KMS-11 (cell line): ENCODE results near the gene DAAM2.

Experiments used
- H2AFZ ChIP-seq: fragments of 200-600 bp; sonication (generic); 2 replicates; pipeline ENCODE4 v1.6.1; 2016; ENCODE audit warnings: antibody characterized with exemption, mixed run types, low read depth
- H3K27ac ChIP-seq: fragments of 200-600 bp; sonication (generic); 2 replicates; pipeline ENCODE4 v1.6.1; 2016; ENCODE audit warnings: mild to moderate bottlenecking, mixed run types
- H3K27me3 ChIP-seq: fragments of 200-600 bp; sonication (generic); 2 replicates; pipeline ENCODE4 v1.6.1; 2017; ENCODE audit warnings: mild to moderate bottlenecking, low read depth, mixed run types, moderate library complexity; ENCODE audit not compliant: insufficient read depth
- H3K36me3 ChIP-seq: fragments of 200-600 bp; sonication (generic); 2 replicates; pipeline ENCODE4 v1.6.1; 2017; ENCODE audit warnings: mild to moderate bottlenecking, mixed run types; ENCODE audit not compliant: insufficient read depth
- H3K4me1 ChIP-seq: fragments of 200-600 bp; sonication (generic); 2 replicates; pipeline ENCODE4 v1.6.1; 2016; ENCODE audit warnings: mild to moderate bottlenecking, low read depth, mixed run types; ENCODE audit not compliant: poor library complexity, severe bottlenecking
- H3K4me2 ChIP-seq: fragments of 200-600 bp; sonication (generic); 2 replicates; pipeline ENCODE4 v1.7.0; 2016; ENCODE audit warnings: mild to moderate bottlenecking, mixed run types
- H3K4me3 ChIP-seq: fragments of 200-600 bp; sonication (generic); IDR thresholded peaks from 2 replicates; pipeline ENCODE4 v1.6.1; 2017; ENCODE audit warnings: low read depth, low read length, mixed read lengths; ENCODE audit not compliant: insufficient read depth
- H3K79me2 ChIP-seq: fragments of 200-600 bp; sonication (generic); 2 replicates; pipeline ENCODE4 v1.6.1; 2016; ENCODE audit warnings: low read depth, mixed run types; ENCODE audit not compliant: insufficient read depth
- H3K9ac ChIP-seq: fragments of 200-600 bp; sonication (generic); 2 replicates; pipeline ENCODE4 v1.6.1; 2016; ENCODE audit warnings: mild to moderate bottlenecking, mixed run types
- H4K20me1 ChIP-seq: fragments of 200-600 bp; sonication (generic); 2 replicates; pipeline ENCODE4 v1.6.1; 2016; ENCODE audit warnings: mild to moderate bottlenecking, mixed run types; ENCODE audit not compliant: insufficient read depth
- CTCF ChIP-seq: fragments of 200-600 bp; sonication (generic); conservative IDR thresholded peaks from 2 replicates; pipeline ENCODE4 v1.6.1; 2017; ENCODE audit warnings: low read depth, mild to moderate bottlenecking, antibody characterized with exemption, low read length, moderate library complexity, mixed read lengths

DAAM2 gene

GRCh38 chr6:39808346-39808745 lies 16.2 kb downstream of the DAAM2 start:
- H3K27ac ChIP-seq: no peak overlapping the region
- H3K9ac ChIP-seq: no peak overlapping the region
- H4K20me1 ChIP-seq: no peaks in the 10 kb centered on the region
- no peak overlapping the region for H3K4me2 ChIP-seq
- H3K27me3 ChIP-seq: no peaks in the 10 kb centered on the region
- H3K4me1 ChIP-seq: no peaks in the 10 kb centered on the region
- H3K79me2 ChIP-seq: no peaks in the 10 kb centered on the region
- no peak for TF ChIP-seq CTCF
- H2AFZ ChIP-seq: no peak overlapping the region
- no peaks in the 10 kb centered on the region for H3K36me3 ChIP-seq
- no peak overlapping the region for H3K4me3 ChIP-seq

DNA sequence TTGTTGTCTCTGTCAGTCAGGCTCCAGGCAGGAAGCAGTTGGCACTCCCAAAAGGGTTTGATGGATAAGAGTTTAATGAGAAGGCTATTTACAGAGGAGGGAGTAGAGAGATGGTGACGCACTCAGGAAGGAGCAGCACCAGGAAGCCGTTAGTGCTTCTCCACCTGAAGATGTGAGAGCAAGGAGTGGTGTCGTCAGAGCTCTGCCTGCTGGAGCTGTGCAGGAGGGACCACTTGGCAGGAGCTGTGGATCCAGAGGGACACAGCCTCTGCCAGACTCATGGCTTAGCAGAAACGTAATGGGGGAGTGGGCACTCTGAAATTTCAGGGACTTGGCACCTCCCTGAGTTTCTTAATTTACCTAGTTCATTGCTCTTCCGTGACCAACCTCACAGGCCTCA lies 16.8 kb downstream of the DAAM2 start:
- H3K36me3 ChIP-seq: no peaks in the 10 kb centered on the region
- H3K27me3 ChIP-seq: no peaks in the 10 kb centered on the region
- H3K9ac ChIP-seq: no peak overlapping the region
- H3K4me2 ChIP-seq: no peak overlapping the region
- H4K20me1 ChIP-seq: no peaks in the 10 kb centered on the region
- H3K27ac ChIP-seq: no peak overlapping the region
- TF ChIP-seq CTCF: no peak
- H2AFZ ChIP-seq: no peak overlapping the region
- no peak overlapping the region for H3K4me3 ChIP-seq
- no peaks in the 10 kb centered on the region for H3K4me1 ChIP-seq
- H3K79me2 ChIP-seq: no peaks in the 10 kb centered on the region

DNA sequence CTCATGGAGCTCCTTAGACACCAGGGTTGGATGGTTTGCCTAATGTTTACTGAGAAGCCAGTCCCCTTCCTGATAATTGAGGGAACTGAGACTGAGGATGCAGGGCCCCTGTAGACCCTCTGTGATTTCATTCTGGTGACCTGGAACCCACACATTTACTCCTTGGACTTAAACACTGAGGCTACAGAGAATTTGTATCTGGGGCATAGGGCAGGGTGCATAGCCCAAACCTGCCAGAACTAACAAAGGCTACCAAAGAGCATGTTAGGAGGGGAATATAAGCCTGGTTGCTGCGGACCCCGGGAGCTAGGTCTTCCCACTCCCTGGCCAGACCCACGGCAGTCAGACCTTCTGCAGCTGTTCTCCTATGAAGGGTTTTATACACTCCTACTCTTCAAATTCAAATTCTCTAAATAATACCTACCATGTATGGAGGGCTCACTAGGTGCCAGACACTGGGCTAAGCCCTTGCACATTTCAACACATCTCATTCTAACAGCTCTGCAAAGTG lies 19.7 kb downstream of the DAAM2 start:
- no peak overlapping the region for H3K27ac ChIP-seq
- TF ChIP-seq CTCF: no peak
- H3K4me2 ChIP-seq: no peak overlapping the region

GRCh38 chr6:39812496-39812852 lies 20.3 kb downstream of the DAAM2 start:
- H3K27ac ChIP-seq: no peak overlapping the region
- H4K20me1 ChIP-seq: no peaks in the 10 kb centered on the region
- H3K36me3 ChIP-seq: no peaks in the 10 kb centered on the region
- H3K79me2 ChIP-seq: no peaks in the 10 kb centered on the region
- no peaks in the 10 kb centered on the region for H3K4me1 ChIP-seq
- no peaks in the 10 kb centered on the region for H3K27me3 ChIP-seq
- no peak overlapping the region for H3K4me3 ChIP-seq
- H3K9ac ChIP-seq: no peak overlapping the region
- H3K4me2 ChIP-seq: no peak overlapping the region
- H2AFZ ChIP-seq: no peak overlapping the region
- no peak for TF ChIP-seq CTCF

More for the DNA sequence above, 19.7 kb downstream of the DAAM2 start:
- no peak overlapping the region for H2AFZ ChIP-seq
- no peak overlapping the region for H3K4me3 ChIP-seq
- H4K20me1 ChIP-seq: no peaks in the 10 kb centered on the region
- no peaks in the 10 kb centered on the region for H3K4me1 ChIP-seq
- H3K27me3 ChIP-seq: no peaks in the 10 kb centered on the region
- H3K9ac ChIP-seq: no peak overlapping the region
- H3K79me2 ChIP-seq: no peaks in the 10 kb centered on the region
- H3K36me3 ChIP-seq: no peaks in the 10 kb centered on the region
